ENCODE results near the gene PCDHGA10.

DNA sequence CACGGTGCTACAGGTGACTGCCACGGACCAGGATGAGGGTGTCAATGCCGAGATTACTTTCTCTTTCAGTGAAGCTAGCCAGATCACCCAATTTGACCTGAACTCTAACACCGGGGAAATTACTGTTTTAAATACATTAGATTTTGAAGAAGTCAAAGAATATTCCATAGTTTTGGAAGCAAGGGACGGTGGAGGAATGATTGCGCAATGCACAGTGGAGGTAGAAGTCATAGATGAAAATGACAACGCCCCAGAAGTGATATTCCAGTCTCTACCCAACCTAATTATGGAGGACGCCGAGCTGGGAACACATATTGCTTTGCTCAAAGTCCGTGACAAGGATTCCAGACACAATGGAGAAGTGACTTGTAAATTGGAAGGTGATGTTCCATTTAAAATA is 24.1 kb upstream of the PCDHGA10 start:
- TF ChIP-seq POLR2AphosphoS5 (IDR thresholded peaks at IDR 0.05): no peak
- TF ChIP-seq, protein P1, sequence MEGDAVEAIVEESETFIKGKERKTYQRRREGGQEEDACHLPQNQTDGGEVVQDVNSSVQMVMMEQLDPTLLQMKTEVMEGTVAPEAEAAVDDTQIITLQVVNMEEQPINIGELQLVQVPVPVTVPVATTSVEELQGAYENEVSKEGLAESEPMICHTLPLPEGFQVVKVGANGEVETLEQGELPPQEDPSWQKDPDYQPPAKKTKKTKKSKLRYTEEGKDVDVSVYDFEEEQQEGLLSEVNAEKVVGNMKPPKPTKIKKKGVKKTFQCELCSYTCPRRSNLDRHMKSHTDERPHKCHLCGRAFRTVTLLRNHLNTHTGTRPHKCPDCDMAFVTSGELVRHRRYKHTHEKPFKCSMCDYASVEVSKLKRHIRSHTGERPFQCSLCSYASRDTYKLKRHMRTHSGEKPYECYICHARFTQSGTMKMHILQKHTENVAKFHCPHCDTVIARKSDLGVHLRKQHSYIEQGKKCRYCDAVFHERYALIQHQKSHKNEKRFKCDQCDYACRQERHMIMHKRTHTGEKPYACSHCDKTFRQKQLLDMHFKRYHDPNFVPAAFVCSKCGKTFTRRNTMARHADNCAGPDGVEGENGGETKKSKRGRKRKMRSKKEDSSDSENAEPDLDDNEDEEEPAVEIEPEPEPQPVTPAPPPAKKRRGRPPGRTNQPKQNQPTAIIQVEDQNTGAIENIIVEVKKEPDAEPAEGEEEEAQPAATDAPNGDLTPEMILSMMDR (IDR thresholded peaks at IDR 0.05): no peak

All from suprapubic skin (tissue), 3 donors.